K562 (cell line): ENCODE results near the gene CD300LB.

ENCODE experiments used
- CHD2 ChIP-seq: IDR thresholded peaks from 2 replicates; pipeline ENCODE4 v1.6.1; 2011; ENCODE audit warnings: low read depth, low read length
- ESRRA ChIP-seq: fragments of 450-650 bp; IDR thresholded peaks from 2 replicates; pipeline ENCODE4 v1.6.1; 2014; ENCODE audit warnings: low read depth, mild to moderate bottlenecking, moderate library complexity, borderline replicate concordance
- EZH2 ChIP-seq: IDR thresholded peaks from 2 replicates; pipeline ENCODE4 v1.6.1; 2012; ENCODE audit warnings: low read depth, mild to moderate bottlenecking, inconsistent platforms, low read length, borderline replicate concordance
- GATA2 ChIP-seq: sonication (generic); formaldehyde crosslinking; IDR thresholded peaks from 2 replicates; pipeline ENCODE4 v1.4.0; 2020; ENCODE audit warnings: mild to moderate bottlenecking, missing genetic modification reagents
- KAT2B ChIP-seq: IDR thresholded peaks from one replicate; pipeline ENCODE4 v1.6.1; 2012; ENCODE audit warnings: low read depth, mild to moderate bottlenecking, control low read depth, inconsistent platforms, low read length, moderate library complexity
- MAZ ChIP-seq, 2 experiments: fragments of 450-650 bp in 1 of 2; sonication (generic) in 1 of 2; formaldehyde crosslinking; IDR thresholded peaks in 1 of 2; conservative IDR thresholded peaks in 1 of 2; 2 replicates each; pipeline versions ENCODE4 v1.4.0 to v1.5.0; 2020; ENCODE audit warnings: mild to moderate bottlenecking in 1 of 2, missing genetic modification reagents in 1 of 2
- SIN3A ChIP-seq, 2 experiments: fragments of 150-350 bp in 1 of 2; IDR thresholded peaks; 2 replicates each; pipeline ENCODE4 v1.6.1; 2011 to 2016; ENCODE audit warnings: borderline replicate concordance in 2 of 2, low read depth in 2 of 2, low read length in 2 of 2, mild to moderate bottlenecking in 2 of 2, moderate library complexity in 2 of 2; ENCODE audit not compliant: control insufficient read depth in 1 of 2
- SREBF2 ChIP-seq: sonication (generic); formaldehyde crosslinking; IDR thresholded peaks from 2 replicates; pipeline ENCODE4 v1.4.0; 2020; ENCODE audit warnings: mild to moderate bottlenecking, missing genetic modification reagents
- TFAM ChIP-seq: fragments of 250-450 bp; sonication (Bioruptor Pico); conservative IDR thresholded peaks from 2 replicates; pipeline ENCODE4 v1.5.0; 2021; ENCODE audit warnings: mild to moderate bottlenecking, moderate library complexity
- ZNF707 ChIP-seq: fragments of 250-450 bp; sonication (Bioruptor Pico); conservative IDR thresholded peaks from 2 replicates; pipeline ENCODE4 v1.8.0; 2022; ENCODE audit warnings: inconsistent platforms, mild to moderate bottlenecking, moderate library complexity
- ZZZ3 ChIP-seq: fragments of 450-650 bp; IDR thresholded peaks from 2 replicates; pipeline ENCODE4 v1.6.1; 2016; ENCODE audit warnings: antibody characterized with exemption, mild to moderate bottlenecking, moderate library complexity
- TF ChIP-seq, protein P1 (sequence below): IDR thresholded peaks from 2 replicates; pipeline ENCODE4 v1.6.1; 2012; ENCODE audit warnings: low read depth, low read length, improper control_type of control experiment, borderline replicate concordance
- TF ChIP-seq, protein P2 (sequence below): fragments of 450-650 bp; IDR thresholded peaks from 2 replicates; pipeline ENCODE4 v1.6.1; 2016; ENCODE audit warnings: antibody characterized with exemption

GRCh38 chr17:74480290-74480689 lies 51.0 kb downstream of the CD300LB start:
- TF ChIP-seq, protein P1, sequence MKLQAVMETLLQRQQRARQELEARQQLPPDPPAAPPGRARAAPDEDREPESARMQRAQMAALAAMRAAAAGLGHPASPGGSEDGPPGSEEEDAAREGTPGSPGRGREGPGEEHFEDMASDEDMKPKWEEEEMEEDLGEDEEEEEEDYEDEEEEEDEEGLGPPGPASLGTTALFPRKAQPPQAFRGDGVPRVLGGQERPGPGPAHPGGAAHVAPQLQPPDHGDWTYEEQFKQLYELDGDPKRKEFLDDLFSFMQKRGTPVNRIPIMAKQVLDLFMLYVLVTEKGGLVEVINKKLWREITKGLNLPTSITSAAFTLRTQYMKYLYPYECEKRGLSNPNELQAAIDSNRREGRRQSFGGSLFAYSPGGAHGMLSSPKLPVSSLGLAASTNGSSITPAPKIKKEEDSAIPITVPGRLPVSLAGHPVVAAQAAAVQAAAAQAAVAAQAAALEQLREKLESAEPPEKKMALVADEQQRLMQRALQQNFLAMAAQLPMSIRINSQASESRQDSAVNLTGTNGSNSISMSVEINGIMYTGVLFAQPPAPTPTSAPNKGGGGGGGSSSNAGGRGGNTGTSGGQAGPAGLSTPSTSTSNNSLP: no peak
- TF ChIP-seq CHD2 (no peak), GATA2 (no peak), ZZZ3 (no peak), ESRRA (no peak), KAT2B (no peak), EZH2 (no peak), SIN3A (IDR thresholded peaks at IDR 0.05; ENCODE audit: borderline replicate concordance in 2 of 2, control insufficient read depth in 1 of 2, low read depth in 2 of 2, low read length in 2 of 2) (no peak), ZNF707 (CRISPR knock-in tag) (no peak), MAZ (CRISPR knock-in tag; conservative IDR thresholded peaks at IDR 0.05 in 1 of 2, IDR thresholded peaks at IDR 0.05 in 1 of 2) (no peak), SREBF2 (CRISPR knock-in tag) (no peak), TFAM (CRISPR knock-in tag) (no peak)
- TF ChIP-seq, protein P2, sequence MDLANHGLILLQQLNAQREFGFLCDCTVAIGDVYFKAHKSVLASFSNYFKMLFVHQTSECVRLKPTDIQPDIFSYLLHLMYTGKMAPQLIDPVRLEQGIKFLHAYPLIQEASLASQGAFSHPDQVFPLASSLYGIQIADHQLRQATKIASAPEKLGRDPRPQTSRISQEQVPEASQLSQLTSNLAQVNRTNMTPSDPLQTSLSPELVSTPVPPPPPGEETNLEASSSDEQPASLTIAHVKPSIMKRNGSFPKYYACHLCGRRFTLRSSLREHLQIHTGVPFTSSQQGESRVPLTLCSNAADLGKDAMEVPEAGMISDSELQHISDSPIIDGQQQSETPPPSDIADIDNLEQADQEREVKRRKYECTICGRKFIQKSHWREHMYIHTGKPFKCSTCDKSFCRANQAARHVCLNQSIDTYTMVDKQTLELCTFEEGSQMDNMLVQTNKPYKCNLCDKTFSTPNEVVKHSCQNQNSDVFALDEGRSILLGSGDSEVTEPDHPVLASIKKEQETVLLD: no peak
